ENCODE data around the gene HUS1B. TPM values are rescaled to one million over a fixed set of nuclear protein-coding genes. Genes with fewer than 3 reads are reported as not detected.

HUS1B gene
- total RNA-seq, 1 donor from 2014 or later, result 0.41 TPM

GRCh38 chr6:633611-634010, 23.3 kb downstream of the HUS1B start:
- H3K27ac Mint-ChIP-seq, result no peak overlapping the region
- H3K4me3 Mint-ChIP-seq, result no peak overlapping the region
- peaks cover 26% of the 10 kb centered on the region for H3K36me3 Mint-ChIP-seq
- H3K4me1 Mint-ChIP-seq (ENCODE audit: unreplicated experiment), result no peaks in the 10 kb centered on the region
- no peaks in the 10 kb centered on the region for H3K9me3 Mint-ChIP-seq
- TF ChIP-seq CTCF (conservative IDR thresholded peaks at IDR 0.05), result no peak
- no peaks in the 10 kb centered on the region for H3K27me3 Mint-ChIP-seq
- no peak for DNase-seq (ENCODE audit: extremely low spot score, unreplicated experiment)

- no peak overlapping the region for H3K27ac Mint-ChIP-seq
- H3K36me3 Mint-ChIP-seq, result peaks cover 19% of the 10 kb centered on the region
- no peaks in the 10 kb centered on the region for H3K9me3 Mint-ChIP-seq
- H3K4me3 Mint-ChIP-seq, result no peak overlapping the region
- no peak for DNase-seq (ENCODE audit: extremely low spot score, unreplicated experiment)
- TF ChIP-seq CTCF (conservative IDR thresholded peaks at IDR 0.05), result no peak
- H3K4me1 Mint-ChIP-seq (ENCODE audit: unreplicated experiment), result peaks cover 14% of the 10 kb centered on the region
- no peaks in the 10 kb centered on the region for H3K27me3 Mint-ChIP-seq
These were observed 28.1 kb downstream of the HUS1B start for GRCh38 chr6:628766-629165.

- Mint-ChIP-seq H3K27ac (no peak overlapping the region), H3K9me3 (no peaks in the 10 kb centered on the region), H3K4me1 (ENCODE audit: unreplicated experiment) (peaks cover 14% of the 10 kb centered on the region), H3K4me3 (no peak overlapping the region), H3K36me3 (peaks cover 12% of the 10 kb centered on the region), H3K27me3 (no peaks in the 10 kb centered on the region)
- no peak for DNase-seq (ENCODE audit: extremely low spot score, unreplicated experiment)
- no peak for TF ChIP-seq CTCF (conservative IDR thresholded peaks at IDR 0.05)
These were observed 30.7 kb downstream of the HUS1B start for GRCh38 chr6:626236-626635.

GRCh38 chr6:624979-625378, 31.9 kb downstream of the HUS1B start:
- H3K27ac Mint-ChIP-seq, result no peak overlapping the region
- peaks cover 14% of the 10 kb centered on the region for H3K4me1 Mint-ChIP-seq (ENCODE audit: unreplicated experiment)
- no peaks in the 10 kb centered on the region for H3K27me3 Mint-ChIP-seq
- H3K9me3 Mint-ChIP-seq, result no peaks in the 10 kb centered on the region
- TF ChIP-seq CTCF (conservative IDR thresholded peaks at IDR 0.05), result peak; percentile 41
- H3K36me3 Mint-ChIP-seq, result peaks cover 14% of the 10 kb centered on the region
- DNase-seq (ENCODE audit: extremely low spot score, unreplicated experiment), result no peak
- no peak overlapping the region for H3K4me3 Mint-ChIP-seq

GRCh38 chr6:622462-622861, 34.4 kb downstream of the HUS1B start:
- no peaks in the 10 kb centered on the region for H3K9me3 Mint-ChIP-seq
- no peak overlapping the region for H3K4me3 Mint-ChIP-seq
- TF ChIP-seq CTCF (conservative IDR thresholded peaks at IDR 0.05), result no peak
- H3K27me3 Mint-ChIP-seq, result no peaks in the 10 kb centered on the region
- peaks cover 14% of the 10 kb centered on the region for H3K4me1 Mint-ChIP-seq (ENCODE audit: unreplicated experiment)
- peaks cover 13% of the 10 kb centered on the region for H3K36me3 Mint-ChIP-seq
- no peak overlapping the region for H3K27ac Mint-ChIP-seq
- no peak for DNase-seq (ENCODE audit: extremely low spot score, unreplicated experiment)

- DNase-seq (ENCODE audit: extremely low spot score, unreplicated experiment), result no peak
- Mint-ChIP-seq H3K27ac (no peak overlapping the region), H3K27me3 (no peaks in the 10 kb centered on the region), H3K9me3 (no peaks in the 10 kb centered on the region), H3K4me3 (no peak overlapping the region), H3K36me3 (peaks cover 17% of the 10 kb centered on the region), H3K4me1 (ENCODE audit: unreplicated experiment) (peaks cover 14% of the 10 kb centered on the region)
- TF ChIP-seq CTCF (conservative IDR thresholded peaks at IDR 0.05), result no peak
These were observed 35.0 kb downstream of the HUS1B start for GRCh38 chr6:621931-622330.
